Neural cell (in vitro differentiated cells): ENCODE data around the gene MYPN.

Experiments
- CTCF ChIP-seq: fragments of 450-650 bp; IDR thresholded peaks from 2 replicates; pipeline ENCODE4 v1.5.1; 2014; ENCODE audit warnings: antibody characterized with exemption, mild to moderate bottlenecking, moderate library complexity; ENCODE audit not compliant: poor library complexity, severe bottlenecking
- EP300 ChIP-seq: fragments of 450-650 bp; conservative IDR thresholded peaks from 2 replicates; pipeline ENCODE4 v1.6.1; 2014; ENCODE audit warnings: antibody characterized with exemption, mild to moderate bottlenecking, moderate library complexity; ENCODE audit not compliant: poor library complexity, severe bottlenecking
- EZH2 ChIP-seq: fragments of 200-600, 300-800 bp; shearing (Covaris generic), sonication (generic); IDR thresholded peaks from 2 replicates; pipeline ENCODE4 v1.6.1; 2014; ENCODE audit warnings: antibody characterized with exemption, low read length, borderline replicate concordance, mild to moderate bottlenecking; ENCODE audit not compliant: insufficient read depth, poor library complexity, severe bottlenecking
- SMC3 ChIP-seq: fragments of 450-650 bp; conservative IDR thresholded peaks from 2 replicates; pipeline ENCODE4 v1.6.1; 2014; ENCODE audit warnings: antibody characterized with exemption, mild to moderate bottlenecking, moderate library complexity; ENCODE audit not compliant: poor library complexity
- TAF1 ChIP-seq: IDR thresholded peaks from 2 replicates; pipeline ENCODE4 v1.6.1; 2012; ENCODE audit warnings: low read depth

- TF ChIP-seq EZH2: no peak
- TF ChIP-seq CTCF: no peak
- TF ChIP-seq EP300: no peak
- no peak for TF ChIP-seq SMC3
- no peak for TF ChIP-seq TAF1
Observed at GRCh38 chr10:68099736-68100135, 9.6 kb upstream of the MYPN start.
